ENCODE measurements around the gene ZGLP1.
A peak's percentile ranks its signal among the peaks of the same experiment; 100 is the strongest.

ZGLP1 gene

GRCh38 chr19:10268071-10268470 is 41.5 kb downstream of the ZGLP1 start:
- TF ChIP-seq ZFX (IDR thresholded peaks at IDR 0.05), result no peak
- TF ChIP-seq CTCF (conservative IDR thresholded peaks at IDR 0.05), result no peak

GRCh38 chr19:10266706-10267105 is 42.9 kb downstream of the ZGLP1 start:
- TF ChIP-seq CTCF (conservative IDR thresholded peaks at IDR 0.05) (no peak), ZFX (IDR thresholded peaks at IDR 0.05) (no peak)

More at GRCh38 chr19:10268071-10268470, 41.5 kb downstream of the ZGLP1 start:
- H3K27ac ChIP-seq, result no peak overlapping the region

GRCh38 chr19:10262771-10263170 is 46.8 kb downstream of the ZGLP1 start:
- TF ChIP-seq ZFX (IDR thresholded peaks at IDR 0.05), result no peak
- TF ChIP-seq CTCF (conservative IDR thresholded peaks at IDR 0.05), result no peak

More at GRCh38 chr19:10266706-10267105, 42.9 kb downstream of the ZGLP1 start:
- no peak overlapping the region for H3K27ac ChIP-seq

GRCh38 chr19:10260141-10260584 is 49.5 kb downstream of the ZGLP1 start:
- no peak overlapping the region for H3K27ac ChIP-seq

More at GRCh38 chr19:10262771-10263170, 46.8 kb downstream of the ZGLP1 start:
- no peak overlapping the region for H3K27ac ChIP-seq

GRCh38 chr19:10259162-10259905 is 50.3 kb downstream of the ZGLP1 start:
- TF ChIP-seq CTCF (conservative IDR thresholded peaks at IDR 0.05) (peak; percentile 89), ZFX (IDR thresholded peaks at IDR 0.05) (no peak)

More at GRCh38 chr19:10260141-10260584, 49.5 kb downstream of the ZGLP1 start:
- TF ChIP-seq ZFX (IDR thresholded peaks at IDR 0.05) (no peak), CTCF (conservative IDR thresholded peaks at IDR 0.05) (no peak)

GRCh38 chr19:10258080-10258710 is 51.4 kb downstream of the ZGLP1 start:
- TF ChIP-seq CTCF (conservative IDR thresholded peaks at IDR 0.05) (no peak), ZFX (IDR thresholded peaks at IDR 0.05) (no peak)
- H3K27ac ChIP-seq, result no peak overlapping the region

More at GRCh38 chr19:10259162-10259905, 50.3 kb downstream of the ZGLP1 start:
- no peak overlapping the region for H3K27ac ChIP-seq

Data from C4-2B (cell line).